Neural progenitor cell (in vitro differentiated cells): ENCODE results near the gene NRROS. TPM values are rescaled to one million over a fixed set of nuclear protein-coding genes. Genes with fewer than 3 reads are reported as not detected.

Experiments used
- DNase-seq: peaks from one replicate; pipeline ENCODE4 v3.0.0-alpha.2; 2016; ENCODE audit warnings: low spot score
- H2AFZ ChIP-seq: fragments of 200-600 bp; sonication (generic); replicated peaks from 2 replicates; pipeline ENCODE4 v1.6.1; 2016; ENCODE audit warnings: antibody characterized with exemption
- H3F3A ChIP-seq: fragments of 200-600 bp; sonication (generic); 2 replicates; pipeline ENCODE4 v1.6.1; 2016; ENCODE audit warnings: antibody characterized with exemption, low read depth
- H3K27ac ChIP-seq: fragments of 200-600 bp; sonication (generic); 2 replicates; pipeline ENCODE4 v1.5.1; 2016; ENCODE audit warnings: mild to moderate bottlenecking
- H3K27me3 ChIP-seq: fragments of 200-600 bp; sonication (generic); 2 replicates; pipeline ENCODE4 v1.6.1; 2016; ENCODE audit warnings: mild to moderate bottlenecking, moderate library complexity
- H3K36me3 ChIP-seq: fragments of 200-600 bp; sonication (generic); 2 replicates; pipeline ENCODE4 v1.5.1; 2016
- H3K4me1 ChIP-seq: fragments of 200-600 bp; sonication (generic); 2 replicates; pipeline ENCODE4 v1.6.1; 2016; ENCODE audit warnings: mixed run types
- H3K4me2 ChIP-seq: fragments of 200-600 bp; sonication (generic); 2 replicates; pipeline ENCODE4 v1.6.1; 2016
- H3K4me3 ChIP-seq: fragments of 200-600 bp; sonication (generic); 2 replicates; pipeline ENCODE4 v1.5.1; 2016
- H3K79me2 ChIP-seq: fragments of 200-600 bp; sonication (generic); 2 replicates; pipeline ENCODE4 v1.6.1; 2016; ENCODE audit warnings: low read depth
- H3K9ac ChIP-seq: fragments of 200-600 bp; sonication (generic); 2 replicates; pipeline ENCODE4 v1.6.1; 2016
- H3K9me3 ChIP-seq: fragments of 200-600 bp; sonication (generic); 2 replicates; pipeline ENCODE4 v1.5.1; 2016; ENCODE audit warnings: low read depth
- H4K20me1 ChIP-seq: fragments of 200-600 bp; sonication (generic); 2 replicates; pipeline ENCODE4 v1.6.1; 2016; ENCODE audit warnings: low read depth
- H3K27ac Mint-ChIP-seq: 3 replicates; pipeline ENCODE4 v1.8.0; 2021; ENCODE audit warnings: mixed read lengths
- H3K27me3 Mint-ChIP-seq: 2 replicates; pipeline ENCODE4 v1.8.0; 2022; ENCODE audit warnings: low read depth, mild to moderate bottlenecking, inconsistent platforms, moderate library complexity, mixed read lengths; ENCODE audit not compliant: insufficient read depth
- H3K36me3 Mint-ChIP-seq: 3 replicates; pipeline ENCODE4 v1.8.0; 2021; ENCODE audit warnings: mixed read lengths
- H3K4me1 Mint-ChIP-seq: 3 replicates; pipeline ENCODE4 v1.8.0; 2021; ENCODE audit warnings: mixed read lengths
- H3K4me3 Mint-ChIP-seq: 3 replicates; pipeline ENCODE4 v1.8.0; 2021; ENCODE audit warnings: mild to moderate bottlenecking, moderate library complexity, mixed read lengths
- H3K9me3 Mint-ChIP-seq: 3 replicates; pipeline ENCODE4 v1.8.0; 2020; ENCODE audit warnings: mixed read lengths
- EZH2 ChIP-seq: fragments of 200-600 bp; sonication (generic); IDR thresholded peaks from 2 replicates; pipeline ENCODE4 v1.6.1; 2017; ENCODE audit warnings: antibody characterized with exemption, mild to moderate bottlenecking, moderate library complexity
- EZH2phosphoT487 ChIP-seq: fragments of 200-600 bp; sonication (generic); IDR thresholded peaks from 2 replicates; pipeline ENCODE4 v1.6.1; 2017; ENCODE audit warnings: antibody characterized with exemption
- small RNA-seq: library from RNA; depleted of rRNA; stranded (forward); fragments of <200 nt; gene quantifications from one replicate; pipeline ENCODE3, GENCODE V24; 2015
- total RNA-seq: library from RNA; depleted of rRNA; stranded (reverse); fragments of >200 nt; gene quantifications from 2 replicates; pipeline ENCODE4 v1.2.3, GENCODE V29; 2015; ENCODE audit warnings: low replicate concordance
- TF ChIP-seq, protein P1 (sequence below): fragments of 200-600 bp; sonication (generic); IDR thresholded peaks from 2 replicates; pipeline ENCODE4 v1.5.1; 2017; ENCODE audit warnings: antibody characterized with exemption, mild to moderate bottlenecking

Gene NRROS
- total RNA-seq, 1 donor from 2014 or later, result 0.58 TPM

DNA sequence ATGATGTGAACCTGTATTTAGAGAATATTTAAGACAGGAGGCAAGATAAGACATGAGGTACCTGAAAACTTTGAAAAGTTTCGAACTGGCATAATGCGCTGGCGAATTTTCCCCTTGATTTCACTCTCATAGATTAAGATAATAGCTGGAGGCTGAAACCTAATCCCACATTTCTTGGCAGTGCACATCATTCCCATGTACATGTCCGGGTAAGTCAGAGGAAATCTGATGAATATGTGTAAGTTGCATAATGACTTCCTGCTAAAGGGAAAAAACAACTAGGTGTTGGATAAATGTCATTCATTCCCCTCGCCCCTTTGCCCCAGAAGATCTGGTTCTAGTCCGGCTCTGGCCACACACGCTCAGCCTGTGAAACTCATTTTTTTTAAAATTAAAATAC, 69.0 kb downstream of the NRROS start:
- H3K4me3 Mint-ChIP-seq, result no peak overlapping the region
- H3K9ac ChIP-seq, result no peak overlapping the region
- no peak overlapping the region for H3K4me3 ChIP-seq
- TF ChIP-seq EZH2 (no peak), EZH2phosphoT487 (no peak)
- TF ChIP-seq, protein P1, sequence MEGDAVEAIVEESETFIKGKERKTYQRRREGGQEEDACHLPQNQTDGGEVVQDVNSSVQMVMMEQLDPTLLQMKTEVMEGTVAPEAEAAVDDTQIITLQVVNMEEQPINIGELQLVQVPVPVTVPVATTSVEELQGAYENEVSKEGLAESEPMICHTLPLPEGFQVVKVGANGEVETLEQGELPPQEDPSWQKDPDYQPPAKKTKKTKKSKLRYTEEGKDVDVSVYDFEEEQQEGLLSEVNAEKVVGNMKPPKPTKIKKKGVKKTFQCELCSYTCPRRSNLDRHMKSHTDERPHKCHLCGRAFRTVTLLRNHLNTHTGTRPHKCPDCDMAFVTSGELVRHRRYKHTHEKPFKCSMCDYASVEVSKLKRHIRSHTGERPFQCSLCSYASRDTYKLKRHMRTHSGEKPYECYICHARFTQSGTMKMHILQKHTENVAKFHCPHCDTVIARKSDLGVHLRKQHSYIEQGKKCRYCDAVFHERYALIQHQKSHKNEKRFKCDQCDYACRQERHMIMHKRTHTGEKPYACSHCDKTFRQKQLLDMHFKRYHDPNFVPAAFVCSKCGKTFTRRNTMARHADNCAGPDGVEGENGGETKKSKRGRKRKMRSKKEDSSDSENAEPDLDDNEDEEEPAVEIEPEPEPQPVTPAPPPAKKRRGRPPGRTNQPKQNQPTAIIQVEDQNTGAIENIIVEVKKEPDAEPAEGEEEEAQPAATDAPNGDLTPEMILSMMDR, result no peak
- H3K36me3 Mint-ChIP-seq, result peaks cover 8% of the 10 kb centered on the region
- no peak for DNase-seq
- peaks cover 6% of the 10 kb centered on the region for H3K27me3 Mint-ChIP-seq
- no peak overlapping the region for H3K4me2 ChIP-seq
- H3K27me3 ChIP-seq, result peaks cover 9% of the 10 kb centered on the region
- H3K4me1 ChIP-seq, result peaks cover 2% of the 10 kb centered on the region
- no peak overlapping the region for H2AFZ ChIP-seq
- peaks cover 17% of the 10 kb centered on the region for H3F3A ChIP-seq
- peaks cover 17% of the 10 kb centered on the region for H3K4me1 Mint-ChIP-seq
- H3K36me3 ChIP-seq, result no peaks in the 10 kb centered on the region
- H4K20me1 ChIP-seq, result no peaks in the 10 kb centered on the region
- H3K9me3 ChIP-seq, result no peaks in the 10 kb centered on the region
- H3K9me3 Mint-ChIP-seq, result no peaks in the 10 kb centered on the region
- H3K79me2 ChIP-seq, result peaks cover 5% of the 10 kb centered on the region
- H3K27ac ChIP-seq, result no peak overlapping the region
- H3K27ac Mint-ChIP-seq, result no peak overlapping the region

Small RNA genes within 50 kb of the gene (small RNA-seq; reads per million reads assigned to genes)
- gene RNU6-646P, result not detected

Other genes with a start within 250 kb of the NRROS start
- 46.2 and 68.7 TPM in 2 replicates for gene UBXN7, start 207.3 kb upstream of the NRROS start, total RNA-seq
- 23.8 and 25.1 TPM in 2 replicates for gene RNF168, start 135.9 kb upstream of the NRROS start, total RNA-seq
- gene SMCO1, start 124.3 kb upstream of the NRROS start, total RNA-seq, result not detected in 2 replicates
- gene WDR53, start 71.1 kb upstream of the NRROS start, total RNA-seq, result 9.3 and 9.7 TPM in 2 replicates
- gene FBXO45, start 71.0 kb upstream of the NRROS start, total RNA-seq, result 14.4 and 23.1 TPM in 2 replicates
- 7.0 and 7.7 TPM in 2 replicates for gene CEP19, start 72.6 kb downstream of the NRROS start, total RNA-seq
- 35.5 and 61.4 TPM in 2 replicates for gene PIGX, start 72.7 kb downstream of the NRROS start, total RNA-seq
- gene PAK2, start 100.2 kb downstream of the NRROS start, total RNA-seq, result 38.1 and 53.6 TPM in 2 replicates
- gene SENP5, start 228.2 kb downstream of the NRROS start, total RNA-seq, result 42.7 and 46.1 TPM in 2 replicates